ENCODE results near the gene RASSF9. TPM values are rescaled to one million over a fixed set of nuclear protein-coding genes. Genes with fewer than 3 reads are reported as not detected.

The RASSF9 gene
- total RNA-seq, 1 donor, result 0.43 TPM

DNA sequence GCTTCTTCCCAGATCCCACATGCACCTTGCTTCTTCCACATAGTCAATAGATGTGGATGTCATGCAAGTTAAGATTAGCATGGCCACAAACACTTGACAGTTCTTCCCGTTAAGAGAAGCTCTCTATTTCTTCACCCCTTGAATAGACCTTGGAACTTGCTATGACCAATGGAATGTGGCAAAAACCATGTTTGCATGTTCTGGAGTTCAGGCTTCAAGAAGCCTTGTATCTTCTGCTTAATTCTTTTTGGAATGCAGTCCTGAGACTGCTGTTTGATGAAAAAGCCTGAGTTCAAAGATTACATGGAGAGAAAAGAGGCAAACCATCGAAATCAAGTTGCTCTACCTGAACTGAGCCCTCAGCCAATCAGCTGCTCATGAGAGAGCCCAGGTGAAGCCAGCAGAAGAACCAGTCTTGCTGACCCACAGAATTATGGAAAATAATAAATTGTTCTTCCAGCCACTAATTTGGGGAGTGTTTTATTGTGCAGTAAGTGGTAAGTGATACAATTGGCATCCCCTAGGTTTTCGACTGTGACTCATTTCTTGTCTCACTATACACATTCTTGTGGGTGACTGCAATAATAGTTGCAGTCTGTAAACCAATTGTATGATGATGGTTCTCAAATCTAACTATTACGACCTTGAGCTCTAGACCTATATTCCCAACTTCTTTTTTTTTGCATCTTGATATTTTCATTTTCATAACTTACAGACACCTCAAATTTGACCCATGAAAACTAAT lies 12.6 kb downstream of the RASSF9 start:
- H3K4me3 ChIP-seq (ENCODE audit: low read depth, low read length), result no peak overlapping the region
- TF ChIP-seq, protein P1, sequence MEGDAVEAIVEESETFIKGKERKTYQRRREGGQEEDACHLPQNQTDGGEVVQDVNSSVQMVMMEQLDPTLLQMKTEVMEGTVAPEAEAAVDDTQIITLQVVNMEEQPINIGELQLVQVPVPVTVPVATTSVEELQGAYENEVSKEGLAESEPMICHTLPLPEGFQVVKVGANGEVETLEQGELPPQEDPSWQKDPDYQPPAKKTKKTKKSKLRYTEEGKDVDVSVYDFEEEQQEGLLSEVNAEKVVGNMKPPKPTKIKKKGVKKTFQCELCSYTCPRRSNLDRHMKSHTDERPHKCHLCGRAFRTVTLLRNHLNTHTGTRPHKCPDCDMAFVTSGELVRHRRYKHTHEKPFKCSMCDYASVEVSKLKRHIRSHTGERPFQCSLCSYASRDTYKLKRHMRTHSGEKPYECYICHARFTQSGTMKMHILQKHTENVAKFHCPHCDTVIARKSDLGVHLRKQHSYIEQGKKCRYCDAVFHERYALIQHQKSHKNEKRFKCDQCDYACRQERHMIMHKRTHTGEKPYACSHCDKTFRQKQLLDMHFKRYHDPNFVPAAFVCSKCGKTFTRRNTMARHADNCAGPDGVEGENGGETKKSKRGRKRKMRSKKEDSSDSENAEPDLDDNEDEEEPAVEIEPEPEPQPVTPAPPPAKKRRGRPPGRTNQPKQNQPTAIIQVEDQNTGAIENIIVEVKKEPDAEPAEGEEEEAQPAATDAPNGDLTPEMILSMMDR (IDR thresholded peaks at IDR 0.05; ENCODE audit: insufficient read depth, low read depth, low read length), result no peak
- DNase-seq (ENCODE audit: low read depth), result no peak

DNA sequence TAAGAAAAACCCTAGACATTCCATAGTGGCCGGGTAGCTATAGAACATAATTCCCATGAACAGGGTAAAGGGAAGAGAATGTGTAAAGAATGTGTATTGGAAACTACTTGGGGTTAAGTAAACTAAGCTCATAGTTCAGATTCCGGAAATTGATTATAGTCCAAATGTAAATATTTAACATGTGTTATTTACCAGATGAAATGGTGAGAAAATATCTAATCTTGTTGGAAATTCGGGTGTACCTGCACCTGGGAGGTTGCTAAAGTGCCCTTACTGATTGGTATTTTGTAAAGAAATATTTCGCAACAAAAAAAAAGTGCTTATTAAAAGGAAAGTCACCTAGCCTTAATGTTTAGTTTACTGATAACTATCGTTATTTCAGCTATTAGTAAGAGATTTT lies 14.4 kb downstream of the RASSF9 start:
- no peak overlapping the region for H3K4me3 ChIP-seq (ENCODE audit: low read depth, low read length)
- no peak for DNase-seq (ENCODE audit: low read depth)

DNA sequence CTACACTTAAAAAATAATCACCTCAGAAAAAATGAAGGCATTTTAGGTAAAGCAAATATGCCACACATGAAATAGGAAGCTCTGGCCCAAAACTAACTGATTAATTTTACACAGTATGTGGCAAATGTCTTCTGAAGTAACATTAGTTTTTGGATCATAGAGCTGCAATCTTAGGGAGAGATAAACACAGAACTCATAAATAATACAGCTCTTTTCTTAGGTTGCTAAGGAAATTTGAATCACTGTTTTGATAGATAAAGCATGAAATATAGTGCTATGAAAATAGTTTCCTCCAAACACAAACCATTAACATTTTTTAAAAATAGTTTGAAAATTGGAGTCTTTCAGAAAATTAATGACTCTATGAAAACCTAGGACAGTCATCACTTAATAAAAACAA lies 15.0 kb downstream of the RASSF9 start:
- H3K4me3 ChIP-seq (ENCODE audit: low read depth, low read length), result no peak overlapping the region
- TF ChIP-seq, protein P1 (IDR thresholded peaks at IDR 0.05; ENCODE audit: insufficient read depth, low read depth, low read length), result no peak
- DNase-seq (ENCODE audit: low read depth), result no peak

More for the DNA sequence above, 14.4 kb downstream of the RASSF9 start:
- TF ChIP-seq, protein P1 (IDR thresholded peaks at IDR 0.05; ENCODE audit: insufficient read depth, low read depth, low read length), result no peak

DNA sequence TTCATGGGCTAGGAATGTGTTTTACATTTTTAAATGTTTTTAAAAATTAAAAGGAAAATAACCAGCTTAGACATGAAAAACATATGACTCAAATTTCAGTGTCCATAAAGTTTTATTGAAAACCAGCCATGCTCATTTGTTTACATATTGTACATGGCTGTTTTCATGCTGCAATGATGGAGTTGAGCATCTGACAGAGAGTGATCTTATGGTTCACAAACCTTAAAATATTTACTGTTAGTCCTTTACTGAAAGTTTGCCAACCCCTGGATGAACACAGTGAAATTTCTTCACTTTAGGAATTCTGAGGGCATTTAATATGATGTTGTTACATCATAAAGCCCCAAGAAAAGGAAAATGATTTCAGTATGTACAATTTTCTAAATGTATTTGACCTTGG lies 16.1 kb downstream of the RASSF9 start:
- no peak overlapping the region for H3K4me3 ChIP-seq (ENCODE audit: low read depth, low read length)
- TF ChIP-seq, protein P1 (IDR thresholded peaks at IDR 0.05; ENCODE audit: insufficient read depth, low read depth, low read length), result no peak
- DNase-seq (ENCODE audit: low read depth), result no peak

GRCh38 chr12:85814741-85815140 lies 21.5 kb downstream of the RASSF9 start:
- H3K4me3 ChIP-seq (ENCODE audit: low read depth, low read length), result no peak overlapping the region
- no peak for DNase-seq (ENCODE audit: low read depth)
- TF ChIP-seq, protein P1 (IDR thresholded peaks at IDR 0.05; ENCODE audit: insufficient read depth, low read depth, low read length), result no peak

- no peak for DNase-seq (ENCODE audit: low read depth)
- TF ChIP-seq, protein P1 (IDR thresholded peaks at IDR 0.05; ENCODE audit: insufficient read depth, low read depth, low read length), result no peak
- H3K4me3 ChIP-seq (ENCODE audit: low read depth, low read length), result no peak overlapping the region
These were observed 22.1 kb downstream of the RASSF9 start for GRCh38 chr12:85814071-85814470.

GRCh38 chr12:85809500-85809899 lies 26.7 kb downstream of the RASSF9 start:
- no peak overlapping the region for H3K4me3 ChIP-seq (ENCODE audit: low read depth, low read length)
- TF ChIP-seq, protein P1 (IDR thresholded peaks at IDR 0.05; ENCODE audit: insufficient read depth, low read depth, low read length), result no peak
- no peak for DNase-seq (ENCODE audit: low read depth)

All from fibroblast of villous mesenchyme (primary cell).